ENCODE data around the gene LUZP2.
"Not testable (repeated sequence)": the region's sequence is repeated elsewhere in the genome, so short reads cannot be mapped to it uniquely, and the experiment has no call there.

Gene LUZP2

GRCh38 chr11:24932110-24933000, 435.5 kb downstream of the LUZP2 start:
- DNase-seq, result no peak

- DNase-seq, result no peak
Observed at GRCh38 chr11:24934733-24935439, 438.0 kb downstream of the LUZP2 start.

GRCh38 chr11:24944891-24945290, 448.0 kb downstream of the LUZP2 start:
- no peak for DNase-seq

- no peak for DNase-seq
Observed at GRCh38 chr11:24949406-24949805, 452.6 kb downstream of the LUZP2 start.

- no peak for DNase-seq
Observed at GRCh38 chr11:24963852-24964251, 467.0 kb downstream of the LUZP2 start.

DNA sequence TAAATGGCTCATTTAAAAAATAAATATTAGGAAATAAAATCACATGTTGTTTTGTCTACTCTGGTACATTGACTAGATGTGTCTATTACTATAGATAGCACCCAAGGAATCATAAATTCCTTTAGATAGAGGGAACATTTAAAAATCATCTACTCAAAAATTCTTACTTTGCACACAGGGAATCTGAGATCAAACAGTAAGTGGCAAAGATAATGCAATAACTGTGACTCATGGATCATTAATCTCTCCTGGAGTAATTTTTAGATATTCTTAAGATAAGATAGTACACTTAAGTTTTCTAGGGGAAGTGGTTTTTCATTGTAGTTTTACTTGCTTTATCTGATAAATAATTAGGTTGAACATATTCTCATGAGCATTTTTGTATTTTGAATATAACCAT, 468.9 kb downstream of the LUZP2 start:
- no peak for DNase-seq

- not testable (repeated sequence) for DNase-seq
Observed at GRCh38 chr11:24993903-24994302, 497.1 kb downstream of the LUZP2 start.

GRCh38 chr11:24999929-25000328, 503.1 kb downstream of the LUZP2 start:
- not testable (repeated sequence) for DNase-seq

DNA sequence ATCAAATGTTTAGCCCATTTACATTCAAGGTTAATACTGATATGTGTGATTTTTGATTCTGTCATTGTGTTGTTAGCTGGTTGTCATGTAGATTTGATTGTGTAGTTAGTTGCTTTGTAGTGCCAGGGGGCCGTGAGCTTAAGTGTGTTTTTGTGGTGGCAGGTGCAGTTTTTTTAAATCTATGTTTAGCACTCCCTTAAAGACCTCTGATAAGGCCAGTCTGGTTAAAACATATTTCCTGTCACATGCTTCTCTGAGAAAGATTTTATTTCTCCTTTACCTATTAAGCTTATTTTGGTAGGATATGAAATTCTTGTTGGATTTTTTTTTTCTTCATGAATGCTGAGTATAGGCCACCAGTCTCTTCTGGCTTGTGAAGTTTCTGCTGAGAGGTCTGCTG, 540.6 kb downstream of the LUZP2 start:
- no peak for DNase-seq

GRCh38 chr11:25038131-25038530, 541.3 kb downstream of the LUZP2 start:
- DNase-seq, result no peak

DNA sequence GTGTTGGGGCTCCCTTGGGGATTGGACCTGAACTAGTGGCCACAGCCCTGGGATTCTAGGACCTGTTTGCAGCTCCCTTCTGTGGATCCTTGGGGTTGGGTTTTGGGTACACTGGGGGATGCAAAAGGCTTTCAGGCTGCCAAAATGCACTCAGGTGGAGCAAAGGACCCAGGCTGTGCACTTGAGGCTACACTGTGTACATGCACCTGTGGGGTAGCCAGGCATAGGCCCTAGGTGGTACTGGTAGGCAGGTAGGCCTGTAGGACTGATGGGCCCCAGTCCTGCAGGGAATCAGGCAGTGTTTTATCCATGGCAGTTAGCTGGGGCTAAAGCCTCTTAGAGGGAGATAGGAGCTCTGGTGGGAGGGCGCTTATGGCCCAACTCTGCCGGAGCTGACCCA, 542.3 kb downstream of the LUZP2 start:
- DNase-seq, result no peak

DNA sequence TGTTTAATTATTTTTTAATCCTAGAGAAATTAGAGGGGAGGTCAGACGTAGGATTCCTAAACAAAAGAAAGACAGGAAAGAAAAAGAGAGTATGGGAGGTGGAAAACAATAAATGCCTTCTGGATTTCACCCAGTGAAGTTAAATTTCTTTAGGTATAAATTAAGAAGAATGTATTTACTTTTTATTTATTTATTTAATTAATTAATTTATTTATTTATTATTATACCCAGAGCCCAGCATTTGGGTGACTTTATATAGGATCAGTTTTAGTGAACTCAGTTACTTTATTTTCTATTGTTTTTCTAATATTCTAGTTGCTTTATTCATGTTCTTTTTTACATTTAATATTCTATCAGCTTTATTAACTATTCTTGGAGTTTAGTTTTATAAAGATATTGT, 551.8 kb downstream of the LUZP2 start:
- no peak for DNase-seq

DNA sequence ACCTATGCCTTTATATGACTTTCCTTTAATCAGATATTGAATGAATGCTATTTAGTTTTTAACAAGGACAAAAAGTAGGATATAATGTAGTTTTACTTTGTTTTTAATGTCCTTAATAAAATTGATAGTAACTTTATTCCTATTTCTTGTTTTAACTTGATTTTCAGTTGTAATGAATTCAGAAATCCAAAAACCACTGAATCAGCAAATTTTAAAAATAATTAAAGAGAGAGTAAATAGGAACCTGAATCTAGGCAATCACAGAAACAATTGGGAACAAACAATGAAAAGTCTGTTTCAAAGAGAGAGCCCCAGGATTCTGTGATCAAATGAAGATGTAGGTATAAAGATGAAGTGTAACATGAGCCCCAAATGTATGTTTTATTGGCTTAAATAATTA, 556.0 kb downstream of the LUZP2 start:
- DNase-seq, result no peak

DNA sequence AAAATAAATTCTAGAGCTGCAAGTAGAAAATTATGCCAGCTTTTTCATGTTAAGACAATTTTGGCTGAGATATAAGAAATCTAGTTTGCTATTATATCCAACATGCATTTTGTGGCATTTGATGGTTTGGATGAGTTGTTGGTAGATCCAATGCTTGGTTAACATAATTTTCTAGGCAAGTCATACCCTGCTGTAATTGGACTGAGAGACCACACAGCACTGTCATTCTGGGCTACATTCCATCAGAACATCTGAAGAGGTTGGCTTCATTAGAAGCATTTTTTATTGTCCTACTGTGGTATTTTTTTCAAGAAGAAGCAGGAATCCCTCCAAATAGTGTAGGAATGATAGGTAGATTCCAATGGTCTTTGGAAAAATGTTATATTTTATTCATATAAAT, 561.0 kb downstream of the LUZP2 start:
- no peak for DNase-seq

GRCh38 chr11:25065746-25066145, 568.9 kb downstream of the LUZP2 start:
- DNase-seq, result no peak

- no peak for DNase-seq
Observed at GRCh38 chr11:25066706-25067105, 569.9 kb downstream of the LUZP2 start.

- no peak for DNase-seq
Observed at GRCh38 chr11:25068451-25068850, 571.6 kb downstream of the LUZP2 start.

DNA sequence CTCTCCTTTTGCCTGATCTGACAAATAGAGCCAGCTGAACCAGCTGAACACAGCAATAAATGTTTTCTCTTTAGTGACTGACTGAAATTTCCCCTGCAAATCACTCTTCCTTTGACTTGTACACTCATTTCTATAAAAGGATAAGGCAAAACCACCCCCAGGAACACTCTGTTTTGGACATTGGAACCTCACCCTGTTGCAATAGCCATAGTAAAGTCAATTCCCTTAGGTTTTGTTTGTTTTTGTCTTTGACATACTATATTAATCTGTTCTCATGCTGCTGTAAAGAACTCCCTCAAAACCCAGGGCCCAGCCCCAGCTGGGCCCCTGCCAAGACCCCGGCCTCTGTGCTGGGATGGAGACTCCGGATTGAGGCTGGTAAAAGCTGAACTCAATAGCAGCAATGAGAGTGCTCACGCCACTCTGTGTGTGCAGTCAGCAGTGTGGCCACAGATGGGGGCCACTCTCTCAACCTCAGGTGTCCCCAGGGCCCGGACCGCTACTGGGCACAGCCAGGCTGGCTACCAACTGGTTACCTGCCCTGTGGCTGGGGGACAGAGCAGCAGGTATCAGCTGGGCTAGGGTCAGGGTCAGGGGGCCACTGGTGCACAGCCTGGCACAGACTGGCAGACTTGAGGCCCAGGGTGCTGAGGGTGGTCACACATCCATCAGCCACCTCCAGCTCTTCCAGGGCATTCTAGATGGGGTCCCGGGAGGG, 597.4 kb downstream of the LUZP2 start:
- no peak for DNase-seq

DNA sequence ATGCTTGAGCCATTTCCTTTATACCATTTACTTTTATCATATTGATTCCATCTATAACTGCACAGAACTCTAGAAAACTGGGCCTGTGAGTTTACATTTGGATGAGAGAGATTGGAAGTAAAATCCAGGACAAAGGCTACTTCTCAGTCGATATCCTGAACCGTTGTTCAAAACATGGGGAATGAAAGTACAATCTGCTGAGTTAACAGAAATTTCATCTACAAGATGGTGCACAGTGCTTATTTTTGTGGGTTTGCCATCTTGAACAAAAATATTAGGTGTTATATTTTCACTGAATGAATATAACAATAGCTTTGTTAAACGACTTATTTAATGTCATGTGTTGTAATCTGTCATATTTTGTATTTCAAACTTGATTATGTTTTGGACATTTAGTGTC, 622.6 kb downstream of the LUZP2 start:
- DNase-seq, result no peak

Data from islet precursor cell (in vitro differentiated cells).